Right lobe of liver (tissue), 6 donors: Measurements from ENCODE around the gene NFATC3. TPM values are rescaled to one million over a fixed set of nuclear protein-coding genes. Genes with fewer than 3 reads are reported as not detected.

ENCODE experiments used
- ATAC-seq, 4 donors: fragments of 200-7000 bp; cut with Tn5 transposase; one replicate each; pipeline ENCODE4 v1.9.1; 2020; ENCODE audit warnings: mild to moderate bottlenecking in 4 of 4, moderate library complexity in 4 of 4
- DNase-seq, 3 donors: peaks; one replicate each; pipeline ENCODE4 v3.0.0-alpha.2; 2020
- H3K27ac ChIP-seq, 3 donors: fragments of 200-600 bp; one replicate each; pipeline ENCODE4 v1.8.0; 2022
- H3K27me3 ChIP-seq, 2 donors: fragments of 200-600 bp; one replicate each; pipeline ENCODE4 v1.8.0; 2022
- H3K36me3 ChIP-seq, 4 donors: fragments of 200-600 bp; sonication (generic) in 1 of 4; one replicate each; pipeline versions ENCODE4 v1.5.1 to v1.8.0; 2017 to 2022; ENCODE audit warnings: control low read depth in 1 of 4
- H3K4me1 ChIP-seq, 4 donors: fragments of 200-600 bp; sonication (generic) in 1 of 4; one replicate each; pipeline versions ENCODE4 v1.5.1 to v1.8.0; 2017 to 2022; ENCODE audit warnings: control low read depth in 1 of 4
- H3K4me3 ChIP-seq, 3 donors: fragments of 200-600 bp; one replicate each; pipeline ENCODE4 v1.8.0; 2022
- H3K9me3 ChIP-seq, 4 donors: fragments of 200-600 bp; sonication (generic) in 1 of 4; one replicate each; pipeline versions ENCODE4 v1.5.1 to v1.8.0; 2017 to 2022; ENCODE audit warnings: control low read depth in 1 of 4
- POLR2A ChIP-seq: fragments of 450-650 bp; IDR thresholded peaks from one replicate; pipeline ENCODE4 v1.6.1; 2017; ENCODE audit warnings: antibody characterized with exemption, mild to moderate bottlenecking
- WGBS: methylation state at CpG from one replicate; pipeline ENCODE4 v1.1.6; 2018; ENCODE audit warnings: low coverage, low lambda C conversion rate; ENCODE audit not compliant: insufficient coverage; ENCODE audit errors: missing lambda C conversion rate; 5-methylcytosine and 5-hydroxymethylcytosine counted together
- intact Hi-C, 2 donors: fragments of 100-400 bp; cut with DNase I; formaldehyde crosslinking; loops; one replicate each; pipeline versions ENCODE4 v1.11.2 to v1.14.1; 2022
- total RNA-seq, 6 experiments: library from RNA; depleted of rRNA in 2 of 6; stranded (reverse); fragments of >200 nt in 2 of 6; fragmentation: NEBNext Ultra II Directional in 3 of 6; extraction: Animal tissue kit (Norgen Biotek cat#: 25700) in 3 of 6; gene quantifications; one replicate each; pipeline versions ENCODE4 v1.1.0 to v1.2.4, GENCODE V29; 2016 to 2023
- TF ChIP-seq, protein P1 (sequence below), 4 donors: fragments of 200-600 bp in 3 of 4; fragments of 450-650 bp in 1 of 4; IDR thresholded peaks; one replicate each; pipeline versions ENCODE4 v1.5.1 to v1.8.0; 2016 to 2022; ENCODE audit warnings: antibody characterized with exemption in 4 of 4, mild to moderate bottlenecking in 2 of 4
- donor health status: DM: no; HTN: yes; CAD: no.
- donor health status: DM: no; HTN: no; CAD: no.
- donor health status: DM: no; HTN: no; CAD: no.
- donor health status: DM: no; HTN: yes; CAD: no.
- donor health status: DM: no; HTN: yes; CAD: no.

NFATC3 gene
- total RNA-seq, 6 experiments from 2014 or later = 19.9 to 30.1 (median 25.1) TPM

DNA sequence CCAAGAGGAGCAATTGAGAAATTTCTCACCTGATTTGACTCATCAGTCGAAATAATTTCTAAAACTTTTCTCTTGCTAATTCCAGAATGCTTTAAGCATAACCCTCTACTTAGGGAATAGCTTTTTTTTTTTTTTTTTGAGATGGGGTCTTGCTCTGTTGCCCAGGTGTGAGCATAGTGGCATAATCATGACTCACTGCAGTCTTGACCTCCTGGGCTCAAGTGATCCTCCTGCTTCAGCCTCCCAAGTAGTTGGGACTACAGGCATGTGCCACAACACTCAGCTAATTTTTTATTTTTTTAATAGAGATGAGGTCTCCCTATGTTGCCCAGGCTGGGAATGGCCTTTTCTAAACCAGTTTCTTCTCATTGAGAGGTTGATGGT lies 13.7 kb upstream of the NFATC3 start:
- Histone ChIP-seq H3K36me3 (peaks cover 0 to 10% (median 2%) of the 10 kb centered on the region in 4 donors), H3K9me3 (no peaks in the 10 kb centered on the region), H3K27ac (peak overlapping the region in 1 of 3 donors; percentile 52), H3K4me3 (no peak overlapping the region), H3K4me1 (peaks cover 0 to 40% (median 15%) of the 10 kb centered on the region in 4 donors), H3K27me3 (no peaks in the 10 kb centered on the region)
- intact Hi-C loops = loop anchor here in 1 of 2 donors (10.0 kb wide), 1 partner anchor 163 kb away; the partner anchor contains the start of gene ESRP2
- WGBS = 82% methylated on average over 1 of the region's 1 CpG
- TF ChIP-seq, protein P1, sequence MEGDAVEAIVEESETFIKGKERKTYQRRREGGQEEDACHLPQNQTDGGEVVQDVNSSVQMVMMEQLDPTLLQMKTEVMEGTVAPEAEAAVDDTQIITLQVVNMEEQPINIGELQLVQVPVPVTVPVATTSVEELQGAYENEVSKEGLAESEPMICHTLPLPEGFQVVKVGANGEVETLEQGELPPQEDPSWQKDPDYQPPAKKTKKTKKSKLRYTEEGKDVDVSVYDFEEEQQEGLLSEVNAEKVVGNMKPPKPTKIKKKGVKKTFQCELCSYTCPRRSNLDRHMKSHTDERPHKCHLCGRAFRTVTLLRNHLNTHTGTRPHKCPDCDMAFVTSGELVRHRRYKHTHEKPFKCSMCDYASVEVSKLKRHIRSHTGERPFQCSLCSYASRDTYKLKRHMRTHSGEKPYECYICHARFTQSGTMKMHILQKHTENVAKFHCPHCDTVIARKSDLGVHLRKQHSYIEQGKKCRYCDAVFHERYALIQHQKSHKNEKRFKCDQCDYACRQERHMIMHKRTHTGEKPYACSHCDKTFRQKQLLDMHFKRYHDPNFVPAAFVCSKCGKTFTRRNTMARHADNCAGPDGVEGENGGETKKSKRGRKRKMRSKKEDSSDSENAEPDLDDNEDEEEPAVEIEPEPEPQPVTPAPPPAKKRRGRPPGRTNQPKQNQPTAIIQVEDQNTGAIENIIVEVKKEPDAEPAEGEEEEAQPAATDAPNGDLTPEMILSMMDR (IDR thresholded peaks at IDR 0.05) = no peak
- ATAC-seq = no peak
- no peak for DNase-seq

DNA sequence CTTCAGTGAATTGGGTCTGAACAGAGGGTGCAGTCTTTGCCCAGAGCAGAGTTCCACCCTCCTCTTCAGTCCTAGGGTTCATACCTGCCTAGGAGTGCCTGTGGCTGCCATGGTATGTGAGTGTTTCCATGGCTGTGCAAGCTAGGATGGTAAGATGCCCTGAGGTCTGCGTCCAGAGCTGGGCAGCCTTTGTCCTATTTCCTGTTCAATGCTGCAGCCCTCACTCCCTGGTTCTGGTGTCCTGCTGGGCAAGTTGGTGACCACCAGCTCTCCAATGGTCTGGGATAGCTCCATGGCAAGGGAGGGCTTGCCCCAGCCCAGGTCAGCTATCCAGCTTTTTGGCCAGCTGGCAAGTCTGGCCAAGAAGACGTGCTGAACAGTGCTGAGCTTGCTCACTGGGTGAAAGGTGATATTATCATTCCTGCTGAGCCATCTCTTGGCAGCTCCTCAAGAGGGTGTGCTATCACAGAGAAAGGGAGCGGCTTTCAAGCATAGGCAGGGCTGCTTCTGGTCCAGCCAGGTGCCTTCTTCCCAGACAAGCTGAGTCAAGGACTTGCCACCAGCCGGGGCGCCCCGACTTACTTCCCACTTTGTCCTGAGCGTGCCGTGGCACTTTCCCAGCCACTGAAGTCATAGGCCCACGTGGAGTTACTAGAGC lies 13.0 kb upstream of the NFATC3 start:
- Histone ChIP-seq H3K27ac (peak overlapping the region in 1 of 3 donors; percentile 52), H3K9me3 (no peaks in the 10 kb centered on the region), H3K4me3 (no peak overlapping the region), H3K4me1 (peaks cover 0 to 46% (median 18%) of the 10 kb centered on the region in 4 donors), H3K27me3 (no peaks in the 10 kb centered on the region), H3K36me3 (peaks cover 0 to 9% (median 2%) of the 10 kb centered on the region in 4 donors)
- DNase-seq = peak; percentile 66 to 86 (median 71)
- WGBS = 40% methylated on average over 2 of the region's 9 CpGs
- peak; percentile 65 to 75 (median 75) for ATAC-seq
- no peak for TF ChIP-seq POLR2A
- TF ChIP-seq, protein P1 (IDR thresholded peaks at IDR 0.05) = no peak
- intact Hi-C loops = loop anchor here in 1 of 2 donors (10.0 kb wide), 1 partner anchor 163 kb away; the partner anchor contains the start of gene ESRP2

DNA sequence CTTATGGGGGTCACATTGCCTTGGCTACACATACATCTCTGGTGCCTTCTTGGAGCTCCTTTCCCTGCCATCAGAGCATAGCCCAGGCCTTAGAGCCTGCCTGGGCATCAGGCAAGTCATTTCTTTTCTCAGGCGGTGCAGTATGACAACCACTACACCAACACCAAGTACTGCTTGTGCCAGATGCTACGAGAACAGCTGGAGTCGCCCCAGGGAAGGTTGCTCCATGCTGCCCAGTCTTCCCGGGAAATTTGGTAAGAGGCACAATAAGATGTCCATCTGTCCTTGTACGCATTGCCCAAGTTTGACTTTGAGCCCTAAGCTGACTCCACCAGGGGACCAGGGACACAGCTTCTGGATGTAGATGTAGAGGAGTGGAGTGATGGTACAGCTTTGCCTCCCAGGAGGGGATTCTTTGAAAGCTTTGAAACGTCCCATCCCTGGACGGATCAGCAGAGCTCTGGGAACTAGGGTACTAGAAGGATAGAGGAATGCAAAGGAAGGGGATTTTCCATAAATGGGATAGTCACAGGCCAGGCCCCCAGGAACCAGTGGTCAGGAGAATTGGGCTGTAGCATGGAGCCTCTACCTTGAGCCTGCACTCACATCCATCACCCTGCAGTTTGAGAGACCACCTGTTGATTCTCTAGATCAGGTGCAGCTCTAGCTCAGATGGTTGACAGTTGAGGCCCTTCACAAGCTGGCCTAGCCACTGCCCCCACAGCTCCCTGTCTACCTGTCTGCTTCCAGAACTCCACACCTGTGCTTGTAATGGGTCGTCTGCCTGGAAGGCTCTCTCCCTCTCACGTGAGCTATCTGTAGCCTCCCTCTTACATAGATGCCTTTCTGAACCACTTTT lies 11.0 kb upstream of the NFATC3 start:
- no peak overlapping the region for H3K4me3 ChIP-seq
- TF ChIP-seq POLR2A = no peak
- TF ChIP-seq, protein P1 (IDR thresholded peaks at IDR 0.05) = no peak
- no peaks in the 10 kb centered on the region for H3K27me3 ChIP-seq
- H3K9me3 ChIP-seq = no peaks in the 10 kb centered on the region
- peaks cover 0 to 9% (median 2%) of the 10 kb centered on the region in 4 donors for H3K36me3 ChIP-seq
- WGBS = 62% methylated on average over 4 of the region's 9 CpGs
- no peak overlapping the region for H3K27ac ChIP-seq
- peaks cover 0 to 66% (median 28%) of the 10 kb centered on the region in 4 donors for H3K4me1 ChIP-seq
- peak in 1 of 3 donors; percentile 28 for DNase-seq
- ATAC-seq = no peak
- intact Hi-C loops = loop anchor here in 1 of 2 donors (10.0 kb wide), 1 partner anchor 161 kb away; the partner anchor contains the start of gene ESRP2

DNA sequence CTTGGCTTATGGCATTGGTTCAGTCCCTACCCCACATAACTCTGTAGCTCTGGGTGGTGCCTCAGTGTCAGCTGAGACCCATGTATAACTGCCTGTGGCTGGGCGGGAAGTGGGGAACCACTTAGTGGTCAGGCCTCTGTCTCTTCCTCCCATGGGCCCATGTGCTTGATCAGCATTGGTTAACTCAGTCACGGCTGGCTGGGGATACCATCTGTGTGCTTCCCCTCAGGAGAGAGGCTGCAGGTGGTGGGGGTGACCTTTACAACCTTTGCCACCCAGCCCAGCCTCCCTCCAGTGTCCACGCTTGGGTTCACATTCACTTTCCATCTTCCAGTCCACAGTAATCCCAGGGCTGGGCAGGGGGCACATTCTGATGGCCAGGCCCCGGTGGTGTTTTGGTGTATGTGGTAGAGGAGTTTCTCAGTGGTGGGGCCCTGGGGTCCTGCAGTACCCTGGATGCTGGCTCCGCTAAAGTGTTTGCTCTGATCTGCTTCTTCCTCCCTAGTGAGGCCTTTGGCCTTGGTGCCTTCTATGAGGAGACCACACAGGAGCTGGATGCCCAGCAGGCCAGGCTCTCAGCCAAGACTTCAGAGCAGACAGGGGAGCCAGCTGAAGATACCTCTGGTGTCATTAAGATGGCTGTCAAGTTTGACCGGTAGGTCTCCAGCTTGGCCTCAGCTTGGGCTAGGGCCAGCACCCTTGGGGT lies 10.2 kb upstream of the NFATC3 start:
- TF ChIP-seq POLR2A = no peak
- TF ChIP-seq, protein P1 (IDR thresholded peaks at IDR 0.05) = no peak
- H3K9me3 ChIP-seq = no peaks in the 10 kb centered on the region
- intact Hi-C loops = loop anchor here in 1 of 2 donors (10.0 kb wide), 1 partner anchor 160 kb away; the partner anchor contains the start of gene ESRP2
- H3K27ac ChIP-seq = peak overlapping the region in 1 of 3 donors; percentile 77
- H3K4me1 ChIP-seq = peaks cover 0 to 72% (median 30%) of the 10 kb centered on the region in 4 donors
- H3K36me3 ChIP-seq = peaks cover 0 to 9% (median 2%) of the 10 kb centered on the region in 4 donors
- H3K4me3 ChIP-seq = no peak overlapping the region
- H3K27me3 ChIP-seq = no peaks in the 10 kb centered on the region
- ATAC-seq (no peak), DNase-seq (peak in 2 of 3 donors; percentile 33 to 47)
- no CpG with 5 or more reads among the region's 6 CpGs for WGBS
